GM21737 (cell line): ENCODE measurements around the gene SKIL.

Experiments used
- ATAC-seq: cut with Tn5 transposase; IDR thresholded peaks from one replicate; pipeline ENCODE4 v1.9.1; 2021; ENCODE audit warnings: mild to moderate bottlenecking, moderate library complexity; ENCODE audit not compliant: unreplicated experiment

SKIL gene

DNA sequence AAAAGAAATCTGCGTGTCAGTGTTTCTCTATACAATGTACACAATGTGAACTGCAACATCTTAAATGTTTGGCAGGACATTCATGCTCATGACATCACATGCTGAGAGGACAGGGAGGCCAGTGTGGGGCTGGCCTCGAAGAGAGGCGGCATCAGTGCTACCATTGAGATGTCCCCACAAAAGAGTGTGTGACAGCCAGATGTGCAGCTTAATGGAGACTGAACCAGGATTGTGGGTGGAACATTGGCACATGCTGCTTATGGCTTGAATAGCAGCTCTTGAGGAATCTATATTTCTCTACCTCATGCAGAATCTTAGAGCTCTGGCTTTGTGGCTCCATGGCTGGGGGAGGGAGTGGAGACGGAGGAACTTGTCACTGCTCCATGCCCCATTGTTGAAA lies 79.7 kb downstream of the SKIL start:
- no peak for ATAC-seq

DNA sequence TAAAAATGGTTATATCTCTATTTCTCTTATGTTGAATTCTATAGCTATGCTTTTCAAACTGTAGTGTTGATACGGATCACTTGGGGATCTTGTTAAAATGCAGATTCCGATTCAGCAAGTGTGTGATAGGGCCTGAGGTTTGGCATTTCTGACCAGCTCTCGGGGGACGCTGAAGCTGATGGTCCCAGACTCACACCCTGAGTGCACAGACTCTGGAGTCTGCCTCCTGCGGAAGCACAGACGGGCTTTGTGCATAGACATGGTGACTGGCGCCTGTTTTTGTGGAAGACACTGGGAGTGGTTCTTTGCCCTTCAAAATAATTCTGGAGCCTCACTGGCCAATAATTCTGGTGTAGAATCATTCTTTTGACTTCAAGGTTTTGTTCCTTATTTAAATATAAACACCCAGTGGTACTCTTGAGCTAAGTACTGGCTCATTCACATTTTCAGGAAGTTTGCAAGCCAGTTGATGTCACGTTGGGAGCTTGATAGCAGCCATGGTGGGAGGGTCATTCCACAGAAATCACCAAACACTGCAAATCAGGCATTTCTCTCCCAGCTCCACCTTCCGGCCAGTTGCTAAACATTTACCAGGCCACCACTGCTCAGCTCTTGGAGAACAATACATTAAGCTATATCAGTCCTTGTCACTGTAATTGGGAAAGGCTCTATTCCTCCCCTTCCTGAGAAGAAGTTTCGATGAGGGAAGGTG lies 80.3 kb downstream of the SKIL start:
- no peak for ATAC-seq

DNA sequence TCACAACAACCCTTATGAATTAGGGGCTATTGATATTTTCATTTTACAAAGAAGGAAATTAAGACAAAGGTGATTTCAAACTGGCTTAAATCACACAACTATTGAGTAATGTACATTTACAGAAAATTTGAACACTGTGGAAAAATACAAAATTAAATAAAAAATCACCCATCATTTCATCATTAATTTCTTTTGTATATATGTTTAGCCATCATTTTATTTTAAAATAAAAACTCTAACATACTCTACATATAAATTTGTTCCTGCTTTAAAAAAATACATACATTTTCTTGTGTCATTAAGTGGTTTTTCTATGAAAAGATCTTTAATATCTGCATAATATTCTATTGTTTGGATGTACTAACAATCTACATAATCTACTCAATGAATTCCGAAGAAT lies 81.3 kb downstream of the SKIL start:
- ATAC-seq = no peak

DNA sequence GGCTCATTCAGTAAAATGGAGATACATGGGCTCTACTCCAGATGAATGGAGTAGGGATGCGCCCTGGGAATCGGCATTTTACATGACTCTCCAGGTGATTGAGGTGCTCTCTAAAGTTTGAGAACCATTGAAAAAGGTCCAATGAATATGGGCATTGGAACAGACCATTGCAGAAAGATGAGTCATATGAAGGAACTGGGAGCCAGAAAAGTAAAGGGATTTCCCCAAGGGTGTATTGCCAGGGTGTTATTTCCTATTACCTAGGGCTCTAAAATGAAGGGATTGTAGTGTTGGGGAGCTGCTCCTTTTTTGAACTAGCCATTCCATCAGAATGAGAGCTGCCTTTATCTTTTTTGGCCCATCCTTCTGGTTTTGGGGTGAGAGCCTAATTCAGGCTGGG lies 82.8 kb downstream of the SKIL start:
- ATAC-seq = no peak

DNA sequence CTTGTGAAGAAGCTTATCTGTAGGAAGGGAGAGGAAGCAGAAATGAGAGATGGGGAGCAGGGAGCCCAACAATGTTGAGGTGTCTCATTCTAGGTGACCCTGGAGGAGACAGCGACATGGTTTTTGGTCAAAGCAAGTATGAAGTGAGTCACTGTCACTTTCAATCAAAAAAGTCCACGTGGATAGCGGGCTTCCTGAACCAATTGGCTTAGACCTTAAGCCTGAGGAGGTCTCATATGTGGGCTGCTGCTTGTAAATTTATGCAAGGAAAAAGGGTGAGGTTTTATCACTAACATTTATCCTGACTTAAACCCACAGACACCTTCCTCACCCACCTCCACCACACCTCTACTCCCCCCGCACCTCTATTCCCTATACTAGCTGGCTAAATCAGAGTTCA lies 83.9 kb downstream of the SKIL start:
- ATAC-seq = no peak

DNA sequence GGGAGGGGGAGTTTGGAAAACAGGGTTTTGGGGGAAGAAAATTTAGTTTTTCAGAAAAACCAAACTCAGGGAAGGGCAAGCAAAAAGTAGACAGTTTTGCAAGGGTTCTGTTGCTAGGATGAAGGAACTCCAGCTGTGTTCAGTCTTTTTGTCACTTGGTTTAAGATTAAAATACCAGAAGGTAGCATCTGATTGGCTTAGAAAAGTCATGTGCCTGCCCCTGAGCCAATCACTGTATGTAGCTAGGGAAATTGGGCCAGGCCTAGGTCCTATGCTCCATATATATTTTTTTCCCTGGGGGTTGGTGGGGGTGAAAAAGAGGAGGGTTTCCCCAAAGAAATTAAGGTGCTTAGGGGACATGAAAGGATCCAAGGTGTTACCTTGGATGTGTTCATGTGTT lies 85.4 kb downstream of the SKIL start:
- ATAC-seq = no peak

DNA sequence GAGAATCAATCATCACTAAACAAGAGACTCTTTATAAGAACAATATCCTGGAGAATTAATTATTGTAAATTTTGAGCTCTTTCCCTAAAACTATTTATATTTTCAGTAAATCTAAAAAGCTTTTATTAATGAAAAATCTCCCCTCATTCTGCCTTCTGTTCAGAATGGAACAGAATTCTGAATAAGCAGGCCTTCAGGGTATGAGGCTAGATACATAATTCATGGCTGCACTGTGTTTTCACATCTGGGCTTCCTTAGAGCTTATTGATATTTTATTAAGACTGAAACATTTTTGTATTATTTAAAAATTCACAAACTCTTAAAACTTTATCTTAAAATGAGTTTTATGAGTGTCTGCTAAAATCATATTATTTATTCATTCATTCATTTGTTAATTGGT lies 85.9 kb downstream of the SKIL start:
- ATAC-seq = no peak
